ENCODE results near the gene C12orf50.
"Not testable (repeated sequence)": the region's sequence is repeated elsewhere in the genome, so short reads cannot be mapped to it uniquely, and the experiment has no call there.

Gene C12orf50

GRCh38 chr12:87954028-87954427, 75.2 kb downstream of the C12orf50 start:
- DNase-seq (ENCODE audit: low spot score in 2 of 2); H3K4me3 Mint-ChIP-seq; ATAC-seq (ENCODE audit: low read depth); H3K4me1 Mint-ChIP-seq; H3K9me3 Mint-ChIP-seq; H3K27ac Mint-ChIP-seq; H3K27me3 Mint-ChIP-seq; H3K36me3 Mint-ChIP-seq: not testable (repeated sequence)

GRCh38 chr12:87953256-87953860, 75.8 kb downstream of the C12orf50 start:
- H3K27me3 Mint-ChIP-seq, result no peaks in the 10 kb centered on the region
- ATAC-seq (ENCODE audit: low read depth) (no peak), DNase-seq (ENCODE audit: low spot score in 2 of 2) (no peak)
- no peaks in the 10 kb centered on the region for H3K36me3 Mint-ChIP-seq
- no peak overlapping the region for H3K27ac Mint-ChIP-seq
- peaks cover 7% of the 10 kb centered on the region for H3K9me3 Mint-ChIP-seq
- peaks cover 3% of the 10 kb centered on the region for H3K4me1 Mint-ChIP-seq
- H3K4me3 Mint-ChIP-seq, result no peak overlapping the region

GRCh38 chr12:87952850-87953249, 76.4 kb downstream of the C12orf50 start:
- H3K36me3 Mint-ChIP-seq, result no peaks in the 10 kb centered on the region
- peaks cover 3% of the 10 kb centered on the region for H3K4me1 Mint-ChIP-seq
- no peak overlapping the region for H3K27ac Mint-ChIP-seq
- H3K4me3 Mint-ChIP-seq, result no peak overlapping the region
- H3K27me3 Mint-ChIP-seq, result no peaks in the 10 kb centered on the region
- peaks cover 7% of the 10 kb centered on the region for H3K9me3 Mint-ChIP-seq
- ATAC-seq (ENCODE audit: low read depth) (no peak), DNase-seq (ENCODE audit: low spot score in 2 of 2) (no peak)

- Mint-ChIP-seq H3K36me3 (no peaks in the 10 kb centered on the region), H3K27ac (no peak overlapping the region), H3K27me3 (no peaks in the 10 kb centered on the region), H3K9me3 (peaks cover 7% of the 10 kb centered on the region), H3K4me1 (peaks cover 3% of the 10 kb centered on the region), H3K4me3 (no peak overlapping the region)
- no peak for ATAC-seq (ENCODE audit: low read depth)
- no peak for DNase-seq (ENCODE audit: low spot score in 2 of 2)
These were observed 77.0 kb downstream of the C12orf50 start for GRCh38 chr12:87952223-87952622.

GRCh38 chr12:87943762-87944161, 85.4 kb downstream of the C12orf50 start:
- Mint-ChIP-seq H3K4me3 (no peak overlapping the region), H3K4me1 (no peaks in the 10 kb centered on the region), H3K9me3 (peaks cover 1% of the 10 kb centered on the region), H3K36me3 (no peaks in the 10 kb centered on the region), H3K27me3 (peaks cover 3% of the 10 kb centered on the region), H3K27ac (no peak overlapping the region)
- ATAC-seq (ENCODE audit: low read depth) (no peak), DNase-seq (ENCODE audit: low spot score in 2 of 2) (no peak)

- H3K27ac Mint-ChIP-seq, result no peak overlapping the region
- H3K9me3 Mint-ChIP-seq, result peaks cover 1% of the 10 kb centered on the region
- ATAC-seq (ENCODE audit: low read depth) (no peak), DNase-seq (ENCODE audit: low spot score in 2 of 2) (no peak)
- no peaks in the 10 kb centered on the region for H3K4me1 Mint-ChIP-seq
- peaks cover 3% of the 10 kb centered on the region for H3K27me3 Mint-ChIP-seq
- no peak overlapping the region for H3K4me3 Mint-ChIP-seq
- H3K36me3 Mint-ChIP-seq, result no peaks in the 10 kb centered on the region
These were observed 86.2 kb downstream of the C12orf50 start for GRCh38 chr12:87943023-87943422.

- Mint-ChIP-seq H3K36me3 (no peaks in the 10 kb centered on the region), H3K27ac (no peak overlapping the region), H3K9me3 (peaks cover 4% of the 10 kb centered on the region), H3K27me3 (peaks cover 1% of the 10 kb centered on the region), H3K4me3 (no peak overlapping the region), H3K4me1 (no peaks in the 10 kb centered on the region)
- ATAC-seq (ENCODE audit: low read depth) (no peak), DNase-seq (ENCODE audit: low spot score in 2 of 2) (no peak)
These were observed 90.0 kb downstream of the C12orf50 start for GRCh38 chr12:87939182-87939581.

GRCh38 chr12:87935216-87935615, 94.0 kb downstream of the C12orf50 start:
- Mint-ChIP-seq H3K27ac (no peak overlapping the region), H3K9me3 (peaks cover 3% of the 10 kb centered on the region), H3K4me3 (no peak overlapping the region), H3K27me3 (peaks cover 1% of the 10 kb centered on the region), H3K4me1 (no peaks in the 10 kb centered on the region), H3K36me3 (no peaks in the 10 kb centered on the region)
- ATAC-seq (ENCODE audit: low read depth), result no peak
- DNase-seq (ENCODE audit: low spot score in 2 of 2), result no peak

GRCh38 chr12:87933991-87934390, 95.2 kb downstream of the C12orf50 start:
- Mint-ChIP-seq H3K36me3 (no peaks in the 10 kb centered on the region), H3K4me3 (no peak overlapping the region), H3K4me1 (no peaks in the 10 kb centered on the region), H3K9me3 (peaks cover 3% of the 10 kb centered on the region), H3K27me3 (peaks cover 1% of the 10 kb centered on the region), H3K27ac (no peak overlapping the region)
- ATAC-seq (ENCODE audit: low read depth), result no peak
- DNase-seq (ENCODE audit: low spot score in 2 of 2), result no peak

- H3K9me3 Mint-ChIP-seq, result peaks cover 2% of the 10 kb centered on the region
These were observed 97.4 kb downstream of the C12orf50 start for GRCh38 chr12:87931812-87932211.

GRCh38 chr12:87930627-87931026, 98.6 kb downstream of the C12orf50 start:
- Mint-ChIP-seq H3K27ac (no peak overlapping the region), H3K9me3 (no peaks in the 10 kb centered on the region), H3K27me3 (peaks cover 1% of the 10 kb centered on the region), H3K4me1 (no peaks in the 10 kb centered on the region), H3K4me3 (no peak overlapping the region), H3K36me3 (no peaks in the 10 kb centered on the region)
- no peak for ATAC-seq (ENCODE audit: low read depth)
- DNase-seq (ENCODE audit: low spot score in 2 of 2), result no peak

More at GRCh38 chr12:87931812-87932211, 97.4 kb downstream of the C12orf50 start:
- H3K27me3 Mint-ChIP-seq, result peaks cover 1% of the 10 kb centered on the region
- no peaks in the 10 kb centered on the region for H3K4me1 Mint-ChIP-seq
- no peak overlapping the region for H3K27ac Mint-ChIP-seq
- H3K4me3 Mint-ChIP-seq, result no peak overlapping the region
- DNase-seq (ENCODE audit: low spot score in 2 of 2), result no peak
- H3K36me3 Mint-ChIP-seq, result no peaks in the 10 kb centered on the region
- ATAC-seq (ENCODE audit: low read depth), result no peak

All from memory B cell (primary cell).